Kidney capillary endothelial cell (primary cell): Measurements from ENCODE around the gene LCN1.

Experiments used
- DNase-seq: peaks from one replicate; pipeline ENCODE4 v3.0.0-alpha.2; 2018; ENCODE audit warnings: low spot score

LCN1 gene

GRCh38 chr9:135488527-135488926 lies 32.7 kb upstream of the LCN1 start:
- no peak for DNase-seq

GRCh38 chr9:135489188-135489906 lies 31.9 kb upstream of the LCN1 start:
- DNase-seq: no peak

DNA sequence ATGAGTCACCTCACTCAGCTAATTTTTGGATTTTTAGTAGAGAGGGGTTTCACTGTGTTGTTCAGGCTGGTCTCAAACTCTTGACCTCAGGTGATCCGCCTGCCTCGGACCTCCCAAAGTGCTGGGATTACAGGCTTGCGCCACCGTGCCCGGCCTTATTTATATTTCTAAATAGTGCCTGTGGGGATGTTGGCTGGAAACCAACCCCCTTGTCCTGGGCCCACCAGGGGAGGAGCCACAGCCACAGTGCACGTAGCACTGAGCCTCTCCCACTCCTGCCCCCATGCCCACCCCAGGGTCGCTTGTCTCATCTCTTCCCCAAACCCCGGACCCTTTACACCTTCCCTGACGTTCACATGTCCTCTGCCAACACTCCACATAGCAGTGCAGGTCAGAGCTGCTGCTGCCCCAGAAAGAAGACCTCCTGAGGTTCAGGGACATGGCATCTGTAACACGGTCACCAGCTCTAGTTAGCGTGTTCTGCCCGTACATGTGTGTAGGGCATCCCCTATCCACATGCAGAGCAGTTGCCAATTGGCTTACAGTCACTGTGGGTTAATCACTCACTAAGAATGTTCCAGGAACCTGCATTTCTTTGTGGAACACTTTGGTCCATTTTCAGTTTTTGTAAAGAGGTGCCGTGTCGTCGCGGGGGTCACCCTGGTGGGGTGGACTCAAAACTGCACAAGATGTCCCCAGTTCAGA lies 30.9 kb upstream of the LCN1 start:
- no peak for DNase-seq

GRCh38 chr9:135490980-135491464 lies 30.2 kb upstream of the LCN1 start:
- DNase-seq: no peak

- DNase-seq: no peak
Observed at GRCh38 chr9:135491764-135492163, 29.5 kb upstream of the LCN1 start.

DNA sequence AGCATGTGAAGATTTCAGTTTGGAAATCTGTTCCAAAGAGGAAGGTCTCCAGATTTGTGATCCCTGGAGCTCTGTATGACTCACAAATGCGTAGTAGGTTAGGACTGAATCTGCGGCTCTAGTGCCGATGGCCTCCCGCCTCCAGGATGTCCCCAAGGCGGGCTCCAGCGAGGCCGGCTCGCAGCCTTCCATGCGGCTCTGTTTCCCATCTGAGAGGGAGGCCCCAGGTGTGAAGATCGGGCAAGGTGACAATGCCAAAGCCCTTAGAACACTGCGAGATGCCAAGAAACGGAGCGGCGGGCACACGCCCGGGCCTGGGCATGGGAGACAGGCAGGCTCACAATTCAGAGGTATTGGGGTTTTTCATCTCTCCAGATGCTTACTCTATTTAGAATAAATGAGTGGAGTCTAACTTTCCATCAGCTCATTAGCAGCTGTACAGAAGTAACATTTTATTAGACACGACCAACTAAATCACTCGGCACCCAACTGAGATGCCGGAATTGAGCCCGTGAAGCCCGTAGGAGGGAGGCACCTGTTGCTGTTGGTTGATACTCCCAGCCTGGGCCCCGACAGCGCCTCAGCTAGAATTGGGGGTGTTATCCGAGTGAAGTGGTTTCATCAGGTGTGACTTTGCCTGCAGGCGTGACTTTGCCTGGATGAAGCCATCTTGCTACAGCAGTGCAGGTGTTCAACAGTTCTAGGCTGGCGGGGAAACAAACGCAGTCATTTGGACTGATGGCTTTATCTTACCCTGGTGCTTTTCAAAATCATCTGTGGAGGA lies 28.2 kb upstream of the LCN1 start:
- no peak for DNase-seq

- DNase-seq: no peak
Observed at GRCh38 chr9:135494791-135495559, 26.3 kb upstream of the LCN1 start.

DNA sequence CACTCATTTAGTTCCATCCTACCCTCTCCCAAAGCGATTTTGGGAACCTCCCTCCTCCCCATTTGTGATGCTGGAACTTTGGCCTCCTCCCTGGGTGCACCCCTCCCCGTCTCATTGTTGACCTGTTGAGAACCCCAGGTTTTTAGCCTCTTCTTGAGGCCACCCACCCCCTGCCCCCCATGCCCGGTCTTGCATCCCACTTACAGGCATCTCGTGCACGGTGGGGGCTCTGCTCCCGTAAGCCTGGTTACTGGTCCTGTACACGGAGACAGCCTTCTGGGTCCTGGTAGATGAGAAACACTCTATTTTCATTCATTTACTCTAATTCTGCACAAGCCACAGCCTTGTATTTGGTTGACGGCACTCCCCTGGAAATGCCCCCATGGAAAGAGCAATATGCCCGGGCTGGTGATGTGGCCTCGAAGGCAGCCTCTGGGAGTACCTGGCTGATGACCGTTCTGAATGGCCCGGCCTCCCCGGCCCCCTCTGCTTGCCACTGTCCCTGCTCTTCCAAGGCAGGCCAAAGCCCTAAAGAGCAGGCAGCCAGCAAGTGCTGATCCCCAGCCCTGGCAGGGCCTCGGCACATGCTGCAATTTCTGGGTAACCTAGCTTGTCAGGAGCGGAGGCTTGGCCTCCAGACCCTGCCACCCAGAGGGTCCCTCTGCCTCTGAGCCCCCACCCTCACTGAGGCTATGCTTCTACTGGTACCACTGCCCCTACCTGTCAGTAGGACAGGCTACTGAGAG lies 22.7 kb upstream of the LCN1 start:
- no peak for DNase-seq

DNA sequence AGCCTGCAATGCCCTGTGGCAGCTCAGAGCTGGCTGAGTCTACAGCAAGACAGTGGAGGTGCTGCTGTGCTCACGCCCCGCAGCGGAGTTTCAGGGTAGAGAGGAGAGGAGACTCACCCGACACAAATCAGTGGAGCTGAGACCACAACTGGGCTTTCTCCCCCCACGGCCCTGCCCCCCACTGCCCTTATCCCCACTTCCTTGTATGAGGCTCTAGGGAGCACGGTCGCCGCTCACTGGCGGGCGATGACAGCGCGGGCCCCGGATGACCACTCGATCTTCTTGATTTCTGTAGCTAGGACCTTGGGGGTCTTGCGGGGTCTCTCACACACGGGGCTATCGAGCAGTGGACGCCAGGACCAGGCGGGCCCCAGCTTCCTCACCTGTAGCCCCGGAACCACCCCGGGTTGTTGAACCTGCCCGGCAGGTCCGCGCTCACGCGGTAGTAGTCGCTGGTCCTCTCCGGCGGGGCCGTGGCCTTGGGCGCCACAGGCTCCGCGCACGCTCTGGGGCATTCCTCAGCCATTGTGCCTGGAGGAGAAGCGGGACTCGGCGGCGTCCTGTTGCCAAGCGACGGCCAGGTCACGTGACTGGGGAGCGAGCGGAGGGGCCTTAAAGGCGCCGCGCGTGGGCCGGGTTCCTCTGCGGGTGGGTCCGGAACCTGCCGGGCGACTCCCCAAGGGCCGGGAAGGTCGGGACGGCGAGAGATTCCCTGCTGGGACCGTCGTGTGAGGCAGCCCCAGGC lies 21.7 kb upstream of the LCN1 start:
- DNase-seq: peak; percentile 74

GRCh38 chr9:135500071-135500524 lies 21.1 kb upstream of the LCN1 start:
- DNase-seq: peak; percentile 19

DNA sequence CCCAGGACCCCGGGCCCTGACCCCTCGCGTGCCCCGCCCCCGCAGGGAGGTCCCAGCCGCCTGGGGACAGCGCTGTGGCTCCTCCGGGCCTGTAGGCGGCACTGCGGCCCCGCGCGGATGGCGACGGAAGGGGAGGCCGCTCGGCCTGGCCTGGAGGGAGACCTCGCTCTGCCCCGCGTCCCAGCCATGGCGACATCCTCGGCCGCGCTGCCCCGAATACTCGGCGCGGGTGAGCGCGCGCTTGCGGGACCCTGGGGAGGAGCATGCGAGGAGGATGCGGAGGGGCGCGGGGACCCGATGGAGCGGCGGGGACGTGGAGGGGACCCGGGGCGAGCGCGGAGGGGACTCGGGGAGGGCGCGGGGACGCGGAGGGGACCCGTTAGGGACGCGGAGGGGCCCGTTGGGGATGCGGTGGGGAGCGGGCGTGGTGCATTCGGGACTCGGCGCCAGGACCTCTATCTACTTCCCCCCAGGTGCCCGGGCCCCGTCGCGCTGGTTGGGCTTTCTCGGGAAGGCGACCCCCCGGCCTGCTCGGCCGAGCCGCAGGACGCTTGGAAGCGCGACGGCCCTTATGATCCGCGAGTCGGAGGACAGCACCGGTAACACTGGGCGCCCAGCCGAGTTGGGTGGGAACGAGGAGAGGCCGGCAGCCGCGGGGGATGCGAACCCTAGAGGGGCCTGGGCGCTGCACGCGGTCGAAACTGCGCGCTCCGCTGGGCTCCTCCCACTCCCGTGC lies 20.5 kb upstream of the LCN1 start, which contains the start of gene MRPS2:
Gene MRPS2, plus strand, starts transcription at position 158 of the 736 bp plus-strand sequence. Its CDS starts 29 bp downstream, at position 187.
- DNase-seq: peak; percentile 83

DNA sequence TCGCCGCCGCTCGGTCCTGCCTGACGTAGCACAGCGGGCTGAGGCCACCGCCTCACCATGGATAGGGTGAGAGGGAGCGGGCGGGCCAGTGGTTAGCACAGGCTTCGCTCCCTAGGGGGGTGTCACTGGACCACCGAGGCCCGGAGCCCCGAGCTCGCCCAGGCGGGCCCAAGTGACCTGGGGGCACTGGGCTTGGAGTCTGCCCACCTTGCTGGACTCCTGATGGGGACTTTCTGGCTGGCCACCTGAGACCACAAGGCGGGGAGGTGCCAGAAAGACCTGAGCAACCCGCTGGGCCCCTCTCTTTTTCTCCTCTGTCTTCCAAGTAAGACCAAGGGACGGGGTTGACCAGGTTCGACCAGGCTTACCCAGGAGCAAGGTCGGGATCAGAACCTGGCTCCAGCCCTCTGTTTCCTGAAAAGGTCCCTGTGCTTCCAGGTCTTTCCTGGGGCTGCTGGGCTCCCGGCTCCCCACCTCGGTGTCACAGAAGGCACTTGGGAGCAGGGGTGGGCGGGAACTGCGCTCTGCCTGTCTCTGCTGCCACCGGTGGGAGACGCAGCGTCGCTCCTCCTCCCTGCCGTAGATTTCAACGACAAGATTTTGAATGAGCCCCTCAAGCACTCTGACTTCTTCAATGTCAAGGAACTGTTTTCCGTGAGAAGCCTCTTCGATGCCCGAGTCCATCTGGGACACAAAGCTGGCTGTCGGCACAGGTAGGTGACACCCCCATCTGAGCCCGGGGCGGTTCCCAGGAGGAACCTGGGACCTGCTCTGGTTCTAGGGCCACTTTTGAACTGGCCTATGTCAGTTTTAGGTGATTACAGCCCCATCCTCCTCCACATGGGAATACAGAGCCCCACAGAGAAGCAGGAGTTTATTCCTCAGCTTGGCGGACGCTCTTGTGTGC lies 19.7 kb upstream of the LCN1 start:
- DNase-seq: no peak

DNA sequence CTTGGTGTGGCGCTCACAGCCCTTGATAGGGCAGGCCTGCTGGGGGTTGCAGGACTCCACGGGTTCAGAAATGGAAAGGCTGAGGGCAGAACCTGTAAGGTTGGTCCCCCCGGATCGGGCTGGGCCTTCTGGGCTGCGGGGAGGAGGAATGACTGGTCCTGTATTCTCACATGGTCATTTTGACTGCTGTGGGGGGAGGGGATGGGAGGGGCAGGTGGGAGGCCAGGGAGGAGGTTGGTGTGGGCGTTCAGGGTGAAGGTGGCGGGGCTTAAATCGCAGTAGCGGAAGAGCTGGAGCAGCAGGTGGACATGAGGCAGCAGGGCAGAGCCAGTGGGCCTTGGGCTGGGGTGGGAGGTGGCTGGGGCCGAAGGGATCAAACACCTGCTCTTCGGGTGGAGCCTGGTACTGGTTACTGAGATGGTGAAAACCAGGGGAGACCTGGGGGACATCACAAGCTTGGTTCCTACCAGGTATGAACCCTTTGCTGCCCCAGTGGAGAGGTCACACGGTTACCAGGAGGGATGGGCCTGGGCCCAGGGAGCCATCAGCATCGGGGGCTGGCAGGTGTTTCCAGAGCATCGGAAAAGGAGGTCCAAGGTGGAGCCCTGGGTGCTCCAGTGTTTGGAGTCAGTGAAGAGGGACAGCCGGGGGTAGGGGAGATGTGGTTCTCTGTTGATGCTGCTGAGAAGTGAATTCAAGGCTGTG lies 18.9 kb upstream of the LCN1 start:
- DNase-seq: no peak

DNA sequence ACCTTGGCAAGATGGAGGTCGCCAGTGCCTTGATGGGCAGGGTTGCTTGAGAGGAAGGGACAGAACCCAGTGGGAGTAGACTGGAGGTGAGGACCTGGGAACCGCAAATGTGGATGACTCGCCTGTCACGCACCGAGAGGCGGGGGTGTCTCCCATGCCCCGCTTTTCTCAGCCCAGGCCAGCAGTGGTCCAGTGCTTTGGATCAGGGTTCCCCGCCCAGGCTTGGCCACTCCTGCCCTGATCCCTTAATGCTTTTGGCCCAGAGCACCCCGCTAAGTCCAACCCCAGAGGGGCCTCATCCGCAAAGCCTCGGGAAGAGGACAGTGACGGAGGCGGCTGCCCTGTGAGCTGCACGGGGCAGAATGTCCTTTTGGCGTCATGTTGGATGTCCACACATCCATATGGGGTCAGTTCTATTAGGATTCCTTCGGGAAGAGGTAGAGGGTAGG lies 18.3 kb upstream of the LCN1 start:
- no peak for DNase-seq

DNA sequence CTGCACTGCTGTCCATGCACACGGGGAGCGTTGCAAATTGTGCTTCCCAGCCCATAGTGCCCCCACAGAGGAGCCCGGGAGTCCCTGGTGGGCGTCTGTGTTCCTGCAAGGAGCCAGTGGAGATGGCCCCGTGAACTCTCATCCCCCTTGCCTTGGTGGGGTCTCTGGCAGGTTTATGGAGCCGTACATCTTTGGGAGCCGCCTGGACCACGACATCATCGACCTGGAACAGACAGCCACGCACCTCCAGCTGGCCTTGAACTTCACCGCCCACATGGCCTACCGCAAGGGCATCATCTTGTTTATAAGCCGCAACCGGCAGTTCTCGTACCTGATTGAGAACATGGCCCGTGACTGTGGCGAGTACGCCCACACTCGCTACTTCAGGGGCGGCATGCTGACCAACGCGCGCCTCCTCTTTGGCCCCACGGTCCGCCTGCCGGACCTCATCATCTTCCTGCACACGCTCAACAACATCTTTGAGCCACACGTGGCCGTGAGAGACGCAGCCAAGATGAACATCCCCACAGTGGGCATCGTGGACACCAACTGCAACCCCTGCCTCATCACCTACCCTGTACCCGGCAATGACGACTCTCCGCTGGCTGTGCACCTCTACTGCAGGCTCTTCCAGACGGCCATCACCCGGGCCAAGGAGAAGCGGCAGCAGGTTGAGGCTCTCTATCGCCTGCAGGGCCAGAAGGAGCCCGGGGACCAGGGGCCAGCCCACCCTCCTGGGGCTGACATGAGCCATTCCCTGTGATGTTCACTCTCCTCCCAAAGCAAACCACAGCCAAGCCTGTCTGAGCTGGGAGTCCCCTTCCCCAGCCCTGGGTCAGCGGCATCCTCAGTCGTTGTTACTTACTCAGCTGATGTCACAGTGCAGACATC lies 17.6 kb upstream of the LCN1 start:
- DNase-seq: no peak
